IMR-90 (cell line): ENCODE measurements around the gene LAPTM5.

Experiments used
- CTCF ChIP-seq: conservative IDR thresholded peaks from 2 replicates; pipeline ENCODE4 v1.5.1; 2012; ENCODE audit warnings: mild to moderate bottlenecking, low read depth, low read length, improper control_type of control experiment
- MXI1 ChIP-seq: IDR thresholded peaks from 2 replicates; pipeline ENCODE4 v1.6.1; 2012; ENCODE audit warnings: low read depth, mild to moderate bottlenecking, low read length, moderate library complexity, borderline replicate concordance
- POLR2A ChIP-seq: IDR thresholded peaks from 2 replicates; pipeline ENCODE4 v1.6.1; 2012; ENCODE audit warnings: mild to moderate bottlenecking, low read depth, low read length
- RAD21 ChIP-seq: IDR thresholded peaks from 2 replicates; pipeline ENCODE4 v1.6.1; 2012; ENCODE audit warnings: low read length, improper control_type of control experiment

GRCh38 chr1:30686236-30686935, 71.2 kb downstream of the LAPTM5 start:
- TF ChIP-seq CTCF (no peak), MXI1 (no peak), POLR2A (no peak), RAD21 (no peak)
